Subcutaneous preadipocyte (primary cell): ENCODE measurements around the gene ADD1. TPM values are rescaled to one million over a fixed set of nuclear protein-coding genes. Genes with fewer than 3 reads are reported as not detected.

Experiments
- total RNA-seq: library from RNA; depleted of rRNA; stranded (reverse); fragments of >200 nt; gene quantifications from 2 replicates; pipeline ENCODE4 v1.2.3, GENCODE V29; 2012

Gene ADD1
- 151 and 169 TPM in 2 replicates for total RNA-seq

GRCh38 chr4:2843263-2843940 lies at the start of gene ADD1:
Gene ADD1 (plus strand): TSS chr4:2843844. CDS start chr4:2875916, 32,072 bp downstream.

GRCh38 chr4:2963175-2963965 lies 119.7 kb downstream of the ADD1 start, which contains the start of the genes GRK4 and NOP14:
Gene GRK4 (plus strand): TSS chr4:2963571. CDS start chr4:2964071, 500 bp downstream.
Gene NOP14 (minus strand): TSS chr4:2963406. CDS start chr4:2963319, 87 bp downstream.

Other genes with a start within 250 kb of the ADD1 start
- gene TNIP2, start 87.5 kb upstream of the ADD1 start, total RNA-seq, result 38.7 and 41.5 TPM in 2 replicates
- gene SH3BP2, start 50.8 kb upstream of the ADD1 start, total RNA-seq, result 20.6 and 37.1 TPM in 2 replicates
- gene NOP14, start 119.6 kb downstream of the ADD1 start, total RNA-seq, result 36.0 and 37.9 TPM in 2 replicates
- gene GRK4, start 119.7 kb downstream of the ADD1 start, total RNA-seq, result 4.4 and 5.7 TPM in 2 replicates
- gene HTT-AS, start 230.7 kb downstream of the ADD1 start, total RNA-seq, result not detected in 2 replicates
- gene HTT, start 230.8 kb downstream of the ADD1 start, total RNA-seq, result 62.5 and 66.3 TPM in 2 replicates